GM19099 (cell line): Measurements from ENCODE around the gene RIBC2.

Experiments used
- POLR2A ChIP-seq: IDR thresholded peaks from 3 replicates; pipeline ENCODE4 v1.6.1; 2011; ENCODE audit warnings: low read depth; ENCODE audit not compliant: insufficient read length; ENCODE audit errors: extremely low read depth

Gene RIBC2

GRCh38 chr22:45476814-45477213 is 63.3 kb downstream of the RIBC2 start:
- no peak for TF ChIP-seq POLR2A

- no peak for TF ChIP-seq POLR2A
These were observed 64.0 kb downstream of the RIBC2 start for GRCh38 chr22:45477366-45478107.

GRCh38 chr22:45478108-45478771 is 64.7 kb downstream of the RIBC2 start:
- no peak for TF ChIP-seq POLR2A

GRCh38 chr22:45480717-45481116 is 67.2 kb downstream of the RIBC2 start:
- no peak for TF ChIP-seq POLR2A

GRCh38 chr22:45481661-45482060 is 68.2 kb downstream of the RIBC2 start:
- TF ChIP-seq POLR2A = no peak
